Breast epithelium (tissue), 3 donors: ENCODE results near the gene EMC10.

Experiments
- CTCF ChIP-seq, 3 donors: fragments of 450-650 bp; IDR thresholded peaks; one replicate each; pipeline ENCODE4 v1.5.1; 2016 to 2017; ENCODE audit warnings: antibody characterized with exemption in 3 of 3, mild to moderate bottlenecking in 3 of 3, moderate library complexity in 3 of 3
- POLR2A ChIP-seq: fragments of 450-650 bp; IDR thresholded peaks from one replicate; pipeline ENCODE4 v1.6.1; 2016; ENCODE audit warnings: antibody characterized with exemption, mild to moderate bottlenecking, moderate library complexity

- TF ChIP-seq CTCF (IDR thresholded peaks at IDR 0.05): no peak
- TF ChIP-seq POLR2A: no peak
These were observed 14.1 kb downstream of the EMC10 start for GRCh38 chr19:50490411-50490811.
